HCT116 (cell line): Measurements from ENCODE around the gene CINP. TPM values are rescaled to one million over a fixed set of nuclear protein-coding genes. Genes with fewer than 3 reads are reported as not detected.

Experiments used
- ATAC-seq: fragments of 200-7000 bp; cut with Tn5 transposase; 2 replicates; pipeline ENCODE4 v1.9.1; 2020; ENCODE audit warnings: mild to moderate bottlenecking, moderate library complexity
- BruUV-seq: library from RNA; stranded (reverse); fragments of 400-500 nt; replicated peaks from 2 replicates; lab custom pipeline; 2021; lab: Mats Ljungman, UMichigan
- CTCF ChIA-PET: fragments of 300-600 bp; sonication (Branson Sonifier 250); formaldehyde crosslinking; loops from one replicate; lab custom pipeline; 2021; ENCODE audit warnings: antibody characterized with exemption; lab: Charles Lee
- POLR2A ChIA-PET: fragments of 300-600, 350-600 bp; sonication (Branson Sonifier 250); formaldehyde crosslinking; loops from one replicate; lab custom pipeline; 2021; ENCODE audit warnings: antibody characterized with exemption; lab: Charles Lee
- RAD21 ChIA-PET, 2 experiments: fragments of 300-600 bp; sonication (Branson Sonifier 250); formaldehyde crosslinking; loops; one replicate each; lab custom pipeline; 2023; ENCODE audit warnings: low total read pairs in 2 of 2; ENCODE audit not compliant: uncharacterized antibody in 2 of 2, unreplicated experiment in 2 of 2, low non-redundant PET in 1 of 2; lab: Charles Lee
- DNase-seq: peaks from one replicate; pipeline ENCODE4 v3.0.0-alpha.2; 2010; ENCODE audit warnings: low read depth, low spot score
- H2AFZ ChIP-seq: fragments of 200-600 bp; shearing (Covaris generic), sonication (generic); 2 replicates; pipeline ENCODE4 v1.6.1; 2017; ENCODE audit warnings: low read depth, mixed run types, mixed read lengths, antibody characterized with exemption, low read length; ENCODE audit not compliant: poor library complexity, severe bottlenecking
- H3K27ac ChIP-seq: 2 replicates; pipeline ENCODE4 v1.5.1; 2012; ENCODE audit warnings: low read depth, low read length
- H3K27me3 ChIP-seq: fragments of 200-600 bp; sonication (generic); 2 replicates; pipeline ENCODE4 v1.6.1; 2016; ENCODE audit warnings: mixed run types, low read length, mixed read lengths; ENCODE audit not compliant: insufficient read depth
- H3K36me3 ChIP-seq, 2 experiments: fragments of 200-500 bp in 1 of 2; fragments of 200-600 bp in 1 of 2; sonication (Bioruptor generic) in 1 of 2; sonication (generic) in 1 of 2; 2 replicates each; pipeline versions ENCODE4 v1.5.1 to v1.6.1; 2014 to 2016; ENCODE audit warnings: low read length in 2 of 2, inconsistent platforms in 1 of 2, mixed read lengths in 1 of 2, mixed run types in 1 of 2; ENCODE audit not compliant: insufficient read depth in 2 of 2, control insufficient read depth in 1 of 2
- H3K4me1 ChIP-seq, 2 experiments: fragments of 200-600 bp in 1 of 2; sonication (generic) in 1 of 2; 2 replicates each; pipeline versions ENCODE4 v1.5.1 to v1.6.1; 2012 to 2017; ENCODE audit warnings: low read length in 2 of 2, inconsistent platforms in 1 of 2, mild to moderate bottlenecking in 1 of 2, mixed read lengths in 1 of 2, mixed run types in 1 of 2, moderate library complexity in 1 of 2; ENCODE audit not compliant: insufficient read depth in 2 of 2, control insufficient read depth in 1 of 2
- H3K4me2 ChIP-seq: fragments of 200-600 bp; sonication (generic); 2 replicates; pipeline ENCODE4 v1.6.1; 2017; ENCODE audit warnings: mixed run types, low read length, mixed read lengths
- H3K4me3 ChIP-seq, 2 experiments: fragments of 200-600 bp in 1 of 2; sonication (generic) in 1 of 2; replicated peaks in 1 of 2; 2 replicates each; pipeline ENCODE4 v1.5.1; 2011 to 2016; ENCODE audit warnings: low read length in 2 of 2, control low read depth in 1 of 2, low read depth in 1 of 2, mild to moderate bottlenecking in 1 of 2, mixed read lengths in 1 of 2, mixed run types in 1 of 2
- H3K79me2 ChIP-seq: fragments of 200-600 bp; sonication (generic); 2 replicates; pipeline ENCODE4 v1.6.1; 2017; ENCODE audit warnings: mild to moderate bottlenecking, mixed run types, low read length, moderate library complexity, mixed read lengths; ENCODE audit not compliant: insufficient read depth
- H3K9ac ChIP-seq: fragments of 200-600 bp; sonication (generic); 2 replicates; pipeline ENCODE4 v1.6.1; 2016; ENCODE audit warnings: low read length, mixed read lengths
- H3K9me2 ChIP-seq: fragments of 200-600 bp; sonication (generic), shearing (Covaris generic); 2 replicates; pipeline ENCODE4 v1.6.1; 2017; ENCODE audit warnings: mixed run types, mild to moderate bottlenecking, moderate library complexity; ENCODE audit not compliant: insufficient read depth
- H3K9me3 ChIP-seq, 2 experiments: fragments of 200-500 bp in 1 of 2; fragments of 200-600 bp in 1 of 2; sonication (Bioruptor generic) in 1 of 2; sonication (generic) in 1 of 2; 2 replicates each; pipeline ENCODE4 v1.6.1; 2014 to 2017; ENCODE audit warnings: low read length in 2 of 2, mixed read lengths in 2 of 2, inconsistent platforms in 1 of 2, low read depth in 1 of 2, mild to moderate bottlenecking in 1 of 2, mixed run types in 1 of 2, moderate library complexity in 1 of 2; ENCODE audit not compliant: control insufficient read depth in 1 of 2, insufficient read depth in 1 of 2
- H4K20me1 ChIP-seq: fragments of 200-600 bp; sonication (generic), shearing (Covaris generic); 2 replicates; pipeline ENCODE4 v1.6.1; 2017; ENCODE audit warnings: mixed run types, mild to moderate bottlenecking, moderate library complexity; ENCODE audit not compliant: insufficient read depth
- CBX3 ChIP-seq: IDR thresholded peaks from 2 replicates; pipeline ENCODE4 v1.6.1; 2012; ENCODE audit warnings: low read depth
- EZH2phosphoT487 ChIP-seq: fragments of 200-600 bp; IDR thresholded peaks from 2 replicates; pipeline ENCODE4 v1.6.1; 2018; ENCODE audit warnings: antibody characterized with exemption, borderline replicate concordance
- POLR2A ChIP-seq: IDR thresholded peaks from 2 replicates; pipeline ENCODE4 v1.7.0; 2011; ENCODE audit warnings: borderline replicate concordance; ENCODE audit not compliant: insufficient read depth, insufficient read length; ENCODE audit errors: extremely low read depth
- POLR2AphosphoS5 ChIP-seq: IDR thresholded peaks from 2 replicates; pipeline ENCODE4 v1.6.1; 2011; ENCODE audit warnings: mild to moderate bottlenecking, low read depth, low read length, moderate library complexity
- RAD21 ChIP-seq: IDR thresholded peaks from 2 replicates; pipeline ENCODE4 v1.6.1; 2012; ENCODE audit warnings: low read depth, mild to moderate bottlenecking
- SP1 ChIP-seq: IDR thresholded peaks from 2 replicates; pipeline ENCODE4 v1.6.1; 2012; ENCODE audit warnings: low read depth
- ZFX ChIP-seq: fragments of 450-650 bp; IDR thresholded peaks from 2 replicates; pipeline ENCODE4 v1.6.1; 2017
- ZNF274 ChIP-seq: fragments of 200-500 bp; sonication (Bioruptor generic); IDR thresholded peaks from 2 replicates; pipeline ENCODE4 v1.6.1; 2014; ENCODE audit warnings: mild to moderate bottlenecking, low read depth, low read length, inconsistent platforms
- intact Hi-C: fragments of 100-400 bp; cut with micrococcal nuclease; formaldehyde crosslinking; loops from 2 replicates; pipeline ENCODE4 v1.10.0; 2022
- total RNA-seq: library from RNA; stranded (reverse); gene quantifications from one replicate; pipeline ENCODE4 v1.2.1, GENCODE V29; 2021; ENCODE audit not compliant: unreplicated experiment
- TF ChIP-seq, protein P1 (sequence below): IDR thresholded peaks from 2 replicates; pipeline ENCODE4 v1.6.1; 2012; ENCODE audit warnings: low read depth

The CINP gene
- total RNA-seq, 1 experiment from 2014 or later, result 49.1 TPM

DNA sequence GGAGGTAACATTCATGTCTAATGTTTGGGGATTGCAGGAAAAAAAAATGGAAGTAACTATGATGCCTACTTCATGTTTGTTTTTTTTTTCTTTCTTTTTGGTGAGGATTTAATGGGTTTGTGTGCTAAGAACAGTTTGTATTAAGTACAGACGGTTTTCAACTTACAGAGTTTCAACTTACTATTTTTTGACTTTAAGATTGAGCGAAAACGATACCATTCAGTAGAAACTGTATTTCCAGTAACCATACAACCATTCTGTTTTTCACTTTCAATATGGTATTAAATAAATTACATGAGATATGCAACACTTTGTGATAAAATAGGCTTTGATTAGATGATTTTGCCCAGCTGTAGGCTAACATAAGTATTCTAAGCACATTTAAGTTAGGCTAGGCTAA lies 10.4 kb upstream of the CINP start:
- H3K27me3 ChIP-seq, result no peaks in the 10 kb centered on the region
- ChIA-PET RAD21 (no interaction called here), POLR2A (no interaction called here), CTCF (no interaction called here)
- no peaks in the 10 kb centered on the region for H4K20me1 ChIP-seq
- DNase-seq, result no peak
- H3K4me3 ChIP-seq, result no peak overlapping the region
- intact Hi-C loops, result no loop called here
- no peaks in the 10 kb centered on the region for H3K9me3 ChIP-seq
- H3K9ac ChIP-seq, result no peak overlapping the region
- BruUV-seq, result no TSS peak
- H3K4me1 ChIP-seq, result no peaks in the 10 kb centered on the region
- H3K79me2 ChIP-seq, result peaks cover 10% of the 10 kb centered on the region; the same call in 1 of the 2 replicates
- H3K9me2 ChIP-seq, result no peaks in the 10 kb centered on the region
- ATAC-seq, result no peak
- H2AFZ ChIP-seq, result no peak overlapping the region
- TF ChIP-seq SP1 (no peak), RAD21 (no peak), POLR2A (no peak), ZFX (no peak), ZNF274 (no peak)
- TF ChIP-seq, protein P1, sequence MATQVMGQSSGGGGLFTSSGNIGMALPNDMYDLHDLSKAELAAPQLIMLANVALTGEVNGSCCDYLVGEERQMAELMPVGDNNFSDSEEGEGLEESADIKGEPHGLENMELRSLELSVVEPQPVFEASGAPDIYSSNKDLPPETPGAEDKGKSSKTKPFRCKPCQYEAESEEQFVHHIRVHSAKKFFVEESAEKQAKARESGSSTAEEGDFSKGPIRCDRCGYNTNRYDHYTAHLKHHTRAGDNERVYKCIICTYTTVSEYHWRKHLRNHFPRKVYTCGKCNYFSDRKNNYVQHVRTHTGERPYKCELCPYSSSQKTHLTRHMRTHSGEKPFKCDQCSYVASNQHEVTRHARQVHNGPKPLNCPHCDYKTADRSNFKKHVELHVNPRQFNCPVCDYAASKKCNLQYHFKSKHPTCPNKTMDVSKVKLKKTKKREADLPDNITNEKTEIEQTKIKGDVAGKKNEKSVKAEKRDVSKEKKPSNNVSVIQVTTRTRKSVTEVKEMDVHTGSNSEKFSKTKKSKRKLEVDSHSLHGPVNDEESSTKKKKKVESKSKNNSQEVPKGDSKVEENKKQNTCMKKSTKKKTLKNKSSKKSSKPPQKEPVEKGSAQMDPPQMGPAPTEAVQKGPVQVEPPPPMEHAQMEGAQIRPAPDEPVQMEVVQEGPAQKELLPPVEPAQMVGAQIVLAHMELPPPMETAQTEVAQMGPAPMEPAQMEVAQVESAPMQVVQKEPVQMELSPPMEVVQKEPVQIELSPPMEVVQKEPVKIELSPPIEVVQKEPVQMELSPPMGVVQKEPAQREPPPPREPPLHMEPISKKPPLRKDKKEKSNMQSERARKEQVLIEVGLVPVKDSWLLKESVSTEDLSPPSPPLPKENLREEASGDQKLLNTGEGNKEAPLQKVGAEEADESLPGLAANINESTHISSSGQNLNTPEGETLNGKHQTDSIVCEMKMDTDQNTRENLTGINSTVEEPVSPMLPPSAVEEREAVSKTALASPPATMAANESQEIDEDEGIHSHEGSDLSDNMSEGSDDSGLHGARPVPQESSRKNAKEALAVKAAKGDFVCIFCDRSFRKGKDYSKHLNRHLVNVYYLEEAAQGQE, result no peak
- H3K36me3 ChIP-seq, result no peaks in the 10 kb centered on the region
- H3K27ac ChIP-seq, result no peak overlapping the region
- no peak overlapping the region for H3K4me2 ChIP-seq

DNA sequence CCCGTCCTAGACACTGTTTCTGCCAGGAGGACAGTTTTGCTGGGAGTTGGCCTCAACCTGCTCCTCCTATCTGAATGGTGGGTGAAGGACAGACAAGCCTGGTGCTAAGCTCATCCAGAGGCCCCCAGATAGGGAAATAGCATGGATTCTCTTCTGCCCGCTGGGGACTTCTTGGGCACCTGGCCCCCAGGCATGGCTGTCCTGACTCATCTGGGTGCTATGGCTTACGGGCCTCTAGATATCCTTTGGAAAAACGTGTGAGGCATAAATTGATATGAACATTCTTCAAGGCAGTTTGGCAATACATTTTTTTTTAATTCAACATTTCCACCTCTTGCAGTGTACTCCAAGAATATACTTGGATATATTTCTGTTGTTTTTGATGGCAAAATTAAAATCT lies 8.7 kb upstream of the CINP start:
- no peaks in the 10 kb centered on the region for H3K4me1 ChIP-seq
- CTCF ChIA-PET, result no interaction called here
- no TSS peak for BruUV-seq
- no peak overlapping the region for H3K9ac ChIP-seq
- ATAC-seq (no peak), DNase-seq (no peak)
- no peaks in the 10 kb centered on the region for H3K27me3 ChIP-seq
- no peak overlapping the region for H3K4me2 ChIP-seq
- no peak overlapping the region for H3K27ac ChIP-seq
- H3K9me3 ChIP-seq, result no peaks in the 10 kb centered on the region
- TF ChIP-seq CBX3 (no peak), RAD21 (no peak), POLR2AphosphoS5 (no peak), EZH2phosphoT487 (no peak)
- TF ChIP-seq, protein P1, result no peak
- no peaks in the 10 kb centered on the region for H4K20me1 ChIP-seq
- intact Hi-C loops, result no loop called here
- no peaks in the 10 kb centered on the region for H3K9me2 ChIP-seq
- peaks cover 20% of the 10 kb centered on the region; the same call in 1 of the 2 replicates for H3K79me2 ChIP-seq
- RAD21 ChIA-PET, result no interaction called here
- no peaks in the 10 kb centered on the region for H3K36me3 ChIP-seq
- no peak overlapping the region for H3K4me3 ChIP-seq
- H2AFZ ChIP-seq, result no peak overlapping the region
- POLR2A ChIA-PET, result no interaction called here
